Measurements from ENCODE around the gene TSPAN17.

Gene TSPAN17

DNA sequence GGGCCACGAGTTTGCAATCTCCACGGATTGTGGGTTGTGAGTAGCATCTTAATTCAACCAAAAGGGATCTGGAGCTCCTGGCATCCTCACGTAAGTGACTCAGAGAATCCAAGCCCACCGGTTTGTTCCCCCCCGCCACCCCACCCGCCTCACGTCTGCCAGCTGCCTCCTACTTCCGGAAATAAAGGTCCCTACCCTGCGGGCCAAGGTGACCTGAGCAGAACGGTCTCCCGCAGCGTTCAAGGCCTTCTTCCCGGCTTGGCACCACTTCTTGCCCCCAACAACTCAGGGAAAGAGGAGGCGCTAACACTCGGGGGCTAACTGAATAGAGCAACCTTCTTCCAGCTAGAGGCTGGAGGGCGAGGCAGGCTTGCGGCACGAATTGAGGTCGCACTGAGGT lies 28.5 kb upstream of the TSPAN17 start:
- Histone ChIP-seq H3K4me1 (peaks cover 0 to 18% (median 16%) of the 10 kb centered on the region in 4 donors), H3K27ac (no peak overlapping the region), H3K27me3 (peaks cover 3 to 90% of the 10 kb centered on the region in 2 donors), H3K4me3 (no peak overlapping the region), H3K36me3 (no peaks in the 10 kb centered on the region), H3K9me3 (no peaks in the 10 kb centered on the region)
- TF ChIP-seq, protein P1, sequence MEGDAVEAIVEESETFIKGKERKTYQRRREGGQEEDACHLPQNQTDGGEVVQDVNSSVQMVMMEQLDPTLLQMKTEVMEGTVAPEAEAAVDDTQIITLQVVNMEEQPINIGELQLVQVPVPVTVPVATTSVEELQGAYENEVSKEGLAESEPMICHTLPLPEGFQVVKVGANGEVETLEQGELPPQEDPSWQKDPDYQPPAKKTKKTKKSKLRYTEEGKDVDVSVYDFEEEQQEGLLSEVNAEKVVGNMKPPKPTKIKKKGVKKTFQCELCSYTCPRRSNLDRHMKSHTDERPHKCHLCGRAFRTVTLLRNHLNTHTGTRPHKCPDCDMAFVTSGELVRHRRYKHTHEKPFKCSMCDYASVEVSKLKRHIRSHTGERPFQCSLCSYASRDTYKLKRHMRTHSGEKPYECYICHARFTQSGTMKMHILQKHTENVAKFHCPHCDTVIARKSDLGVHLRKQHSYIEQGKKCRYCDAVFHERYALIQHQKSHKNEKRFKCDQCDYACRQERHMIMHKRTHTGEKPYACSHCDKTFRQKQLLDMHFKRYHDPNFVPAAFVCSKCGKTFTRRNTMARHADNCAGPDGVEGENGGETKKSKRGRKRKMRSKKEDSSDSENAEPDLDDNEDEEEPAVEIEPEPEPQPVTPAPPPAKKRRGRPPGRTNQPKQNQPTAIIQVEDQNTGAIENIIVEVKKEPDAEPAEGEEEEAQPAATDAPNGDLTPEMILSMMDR (IDR thresholded peaks at IDR 0.05), result no peak
- intact Hi-C loops (cut with DNase I; ENCODE audit: low total_unique reads), result no loop called here
- no peak for DNase-seq

DNA sequence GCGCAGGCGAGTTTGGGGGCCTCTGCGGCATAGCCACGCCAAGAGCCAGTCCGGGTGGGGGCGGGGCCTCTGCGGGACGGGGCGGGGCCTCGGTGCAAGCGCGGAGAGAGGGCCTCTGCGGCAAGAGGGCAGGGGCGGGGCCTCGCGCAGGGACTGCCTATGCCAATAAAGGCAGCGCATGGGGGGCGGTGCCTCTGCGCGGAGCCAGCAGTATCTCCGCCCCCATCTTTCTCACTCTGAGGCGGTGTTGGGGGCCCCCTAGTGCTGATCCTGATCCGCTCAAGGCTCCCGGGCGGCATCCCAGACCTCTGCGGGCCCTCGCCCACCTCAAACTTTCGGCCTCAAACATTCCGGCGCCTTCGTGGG lies 28.1 kb upstream of the TSPAN17 start:
- no peak for DNase-seq
- TF ChIP-seq, protein P1 (IDR thresholded peaks at IDR 0.05), result no peak
- intact Hi-C loops (cut with DNase I; ENCODE audit: low total_unique reads), result no loop called here
- Histone ChIP-seq H3K4me3 (no peak overlapping the region), H3K36me3 (no peaks in the 10 kb centered on the region), H3K4me1 (peaks cover 0 to 18% (median 16%) of the 10 kb centered on the region in 4 donors), H3K9me3 (no peaks in the 10 kb centered on the region), H3K27ac (no peak overlapping the region), H3K27me3 (peaks cover 3 to 91% of the 10 kb centered on the region in 2 donors)

DNA sequence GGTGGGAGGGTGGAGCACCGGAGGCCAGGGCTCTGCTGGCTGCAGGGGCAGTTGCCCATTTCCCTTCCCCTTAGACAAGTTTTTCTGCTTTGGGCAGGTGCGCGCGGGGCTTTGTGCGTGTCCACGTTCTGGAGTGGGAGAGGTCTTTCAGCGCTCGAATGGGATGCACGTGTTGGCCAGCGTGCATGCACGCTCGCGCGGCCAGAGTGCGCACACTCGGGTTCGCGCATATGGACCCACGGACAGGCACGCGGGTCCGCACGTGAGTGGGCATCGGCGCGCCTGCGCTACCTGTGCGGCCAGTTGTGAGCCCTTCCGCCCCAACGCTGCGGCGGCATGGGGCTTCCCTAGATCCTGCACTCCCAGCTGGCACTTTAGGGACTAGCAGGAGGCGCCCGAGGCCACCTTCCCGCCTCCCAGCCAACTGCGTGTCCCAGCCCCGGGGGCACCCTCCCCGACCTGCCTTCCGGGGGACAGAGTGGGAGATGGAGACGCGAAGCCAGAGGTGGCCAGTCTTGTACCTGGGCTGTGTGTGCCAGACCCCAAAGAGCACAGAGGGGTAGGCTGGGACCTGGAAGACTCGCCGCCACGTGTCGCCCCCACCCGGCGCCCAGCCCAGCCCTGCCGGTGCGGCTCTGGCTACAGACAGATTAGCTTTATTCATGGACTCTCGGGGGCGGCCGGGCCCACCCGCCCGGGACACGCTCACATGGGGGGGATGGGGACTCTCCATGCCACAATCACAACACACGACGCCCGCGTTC lies 27.5 kb upstream of the TSPAN17 start:
- TF ChIP-seq, protein P1 (IDR thresholded peaks at IDR 0.05), result no peak
- Histone ChIP-seq H3K27ac (no peak overlapping the region), H3K27me3 (peaks cover 3 to 91% of the 10 kb centered on the region in 2 donors), H3K4me3 (no peak overlapping the region), H3K9me3 (no peaks in the 10 kb centered on the region), H3K36me3 (no peaks in the 10 kb centered on the region), H3K4me1 (peaks cover 0 to 18% (median 16%) of the 10 kb centered on the region in 4 donors)
- no peak for DNase-seq
- intact Hi-C loops (cut with DNase I; ENCODE audit: low total_unique reads), result no loop called here

DNA sequence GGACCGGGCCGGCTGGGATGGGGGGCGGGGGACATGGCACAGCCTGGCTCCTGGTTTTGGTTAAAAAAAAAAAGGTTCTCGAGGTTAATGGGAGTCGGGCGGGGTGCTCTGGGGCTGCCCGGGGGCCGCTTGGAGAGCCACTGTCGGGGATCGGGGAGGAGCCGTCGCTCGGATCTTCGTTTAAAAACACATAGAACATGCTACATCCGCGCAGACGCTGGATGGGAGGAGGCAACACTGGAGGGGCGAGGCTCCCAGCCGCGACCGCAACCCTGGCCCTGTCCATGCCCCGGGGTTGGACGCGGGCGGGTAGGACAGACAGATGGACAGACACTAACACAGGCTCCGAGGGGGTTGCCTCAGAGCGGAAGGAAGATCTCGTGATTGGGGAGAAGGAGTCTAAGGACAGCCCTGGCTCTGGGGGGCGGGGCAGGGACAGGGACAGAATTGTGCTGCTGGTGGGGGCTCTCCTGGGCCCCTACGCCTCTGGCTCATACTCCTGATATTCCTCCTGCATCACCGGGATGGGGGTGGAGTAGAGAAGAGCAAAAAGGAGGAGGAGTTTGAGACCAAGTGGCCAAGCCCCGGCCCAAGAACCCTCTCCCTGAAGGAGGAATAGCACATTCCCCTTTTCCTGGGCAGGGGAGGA lies 26.8 kb upstream of the TSPAN17 start:
- DNase-seq, result peak in 1 of 2 donors; percentile 48
- no peaks in the 10 kb centered on the region for H3K36me3 ChIP-seq
- H3K4me1 ChIP-seq, result peaks cover 0 to 18% (median 16%) of the 10 kb centered on the region in 4 donors
- H3K4me3 ChIP-seq, result no peak overlapping the region
- no peaks in the 10 kb centered on the region for H3K9me3 ChIP-seq
- peaks cover 3 to 91% of the 10 kb centered on the region in 2 donors for H3K27me3 ChIP-seq
- H3K27ac ChIP-seq, result no peak overlapping the region
- intact Hi-C loops (cut with DNase I; ENCODE audit: low total_unique reads), result no loop called here
- TF ChIP-seq, protein P1 (IDR thresholded peaks at IDR 0.05), result no peak

DNA sequence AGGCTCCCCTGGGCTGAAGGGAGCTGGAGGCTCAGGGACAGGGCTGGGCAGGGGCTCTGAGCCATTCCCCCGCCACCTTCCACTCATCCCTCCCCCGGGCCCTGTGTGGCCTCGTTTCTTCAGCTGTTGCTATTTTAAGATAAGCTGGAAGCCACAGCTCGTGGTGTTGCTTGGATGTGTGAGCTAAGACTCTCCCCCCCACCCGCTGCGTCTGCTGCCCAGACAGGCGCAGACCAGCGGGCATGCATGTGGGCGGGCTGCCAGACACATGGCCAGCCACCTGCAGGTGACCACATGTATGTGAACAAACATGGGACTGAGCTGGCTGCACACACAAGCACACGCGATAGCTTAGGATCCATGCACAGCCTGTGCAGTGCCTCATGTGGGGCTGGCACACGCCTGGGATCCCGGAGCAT lies 25.6 kb upstream of the TSPAN17 start:
- Histone ChIP-seq H3K27me3 (peaks cover 3 to 90% of the 10 kb centered on the region in 2 donors), H3K27ac (no peak overlapping the region), H3K4me3 (no peak overlapping the region)

More for the DNA sequence above, 25.6 kb upstream of the TSPAN17 start:
- no peak for DNase-seq
- TF ChIP-seq, protein P1 (IDR thresholded peaks at IDR 0.05), result no peak
- intact Hi-C loops (cut with DNase I; ENCODE audit: low total_unique reads), result no loop called here
- no peaks in the 10 kb centered on the region for H3K36me3 ChIP-seq
- peaks cover 0 to 18% (median 16%) of the 10 kb centered on the region in 4 donors for H3K4me1 ChIP-seq
- no peaks in the 10 kb centered on the region for H3K9me3 ChIP-seq

Measured in tibial artery (tissue), 4 donors.